CD14-positive monocyte (primary cell): ENCODE data around the gene ENTPD2. TPM values are rescaled to one million over a fixed set of nuclear protein-coding genes. Genes with fewer than 3 reads are reported as not detected.

ENCODE experiments used
- DNase-seq, 3 donors: peaks; one replicate each; pipeline ENCODE4 v3.0.0-alpha.2; 2011 to 2022
- H2AFZ ChIP-seq: 2 replicates; pipeline ENCODE4 v1.6.0; 2012; ENCODE audit warnings: mild to moderate bottlenecking, low read depth, low read length, inconsistent platforms; ENCODE audit not compliant: insufficient read depth, poor library complexity, severe bottlenecking
- H3K27ac ChIP-seq, 2 donors: 1 replicate in 1 of 2; 2 replicates in 1 of 2; pipeline ENCODE4 v1.5.1; 2012 to 2013; ENCODE audit warnings: low read length in 2 of 2, control low read depth in 1 of 2, inconsistent platforms in 1 of 2, low read depth in 1 of 2, mild to moderate bottlenecking in 1 of 2
- H3K27me3 ChIP-seq, 2 donors: one replicate each; pipeline versions ENCODE4 v1.6.0 to v1.6.1; 2011 to 2013; ENCODE audit warnings: low read length in 2 of 2; ENCODE audit not compliant: control insufficient read depth in 2 of 2, insufficient read depth in 2 of 2
- H3K36me3 ChIP-seq, 2 donors: replicated peaks in 1 of 2; 1 replicate in 1 of 2; 2 replicates in 1 of 2; pipeline versions ENCODE4 v1.5.1 to v1.6.1; 2012 to 2013; ENCODE audit warnings: low read length in 2 of 2, control low read depth in 1 of 2, inconsistent platforms in 1 of 2, mild to moderate bottlenecking in 1 of 2; ENCODE audit not compliant: insufficient read depth in 2 of 2, control insufficient read depth in 1 of 2
- H3K4me1 ChIP-seq, 2 donors: 1 replicate in 1 of 2; 2 replicates in 1 of 2; pipeline versions ENCODE4 v1.5.1 to v1.6.1; 2012 to 2013; ENCODE audit warnings: low read length in 2 of 2, control low read depth in 1 of 2, inconsistent platforms in 1 of 2, mild to moderate bottlenecking in 1 of 2, moderate library complexity in 1 of 2; ENCODE audit not compliant: insufficient read depth in 2 of 2, control insufficient read depth in 1 of 2
- H3K4me2 ChIP-seq: replicated peaks from 2 replicates; pipeline ENCODE3; 2012; ENCODE audit warnings: low read length, moderate library complexity, mild to moderate bottlenecking; ENCODE audit not compliant: poor library complexity, severe bottlenecking; ENCODE audit errors: extremely low read depth
- H3K4me3 ChIP-seq, 3 experiments: fragments of 200-600 bp in 1 of 3; sonication (generic) in 1 of 3; replicated peaks in 1 of 3; 1 replicate in 2 of 3; 2 replicates in 1 of 3; pipeline ENCODE4 v1.5.1; 2011 to 2013; ENCODE audit warnings: low read length in 3 of 3, mild to moderate bottlenecking in 3 of 3, control low read depth in 2 of 3, low read depth in 2 of 3, inconsistent platforms in 1 of 3, moderate library complexity in 1 of 3
- H3K79me2 ChIP-seq: 2 replicates; pipeline ENCODE4 v1.6.0; 2012; ENCODE audit warnings: mild to moderate bottlenecking, control low read depth, inconsistent platforms, low read length, moderate library complexity; ENCODE audit not compliant: insufficient read depth
- H3K9ac ChIP-seq: 2 replicates; pipeline ENCODE4 v1.6.0; 2017; ENCODE audit warnings: low read length, mild to moderate bottlenecking; ENCODE audit not compliant: insufficient read depth, poor library complexity, severe bottlenecking
- H3K9me3 ChIP-seq, 2 donors: replicated peaks in 1 of 2; 1 replicate in 1 of 2; 2 replicates in 1 of 2; pipeline versions ENCODE4 v1.5.1 to v1.6.1; 2012 to 2013; ENCODE audit warnings: low read length in 2 of 2, control low read depth in 1 of 2; ENCODE audit not compliant: control insufficient read depth in 1 of 2, insufficient read depth in 1 of 2
- H4K20me1 ChIP-seq: 2 replicates; pipeline ENCODE4 v1.6.0; 2012; ENCODE audit warnings: mild to moderate bottlenecking, low read length, control low read depth, moderate library complexity; ENCODE audit not compliant: insufficient read depth
- H3K27ac Mint-ChIP-seq, 7 donors: one replicate each; pipeline ENCODE4 v1.8.0; 2020; ENCODE audit warnings: mild to moderate bottlenecking in 7 of 7, mixed read lengths in 7 of 7, moderate library complexity in 6 of 7, inconsistent platforms in 2 of 7
- H3K27me3 Mint-ChIP-seq, 3 donors: one replicate each; pipeline ENCODE4 v1.8.0; 2021 to 2022; ENCODE audit warnings: low read depth in 3 of 3, mild to moderate bottlenecking in 3 of 3, mixed read lengths in 3 of 3, moderate library complexity in 3 of 3, inconsistent platforms in 1 of 3
- H3K36me3 Mint-ChIP-seq, 2 donors: one replicate each; pipeline ENCODE4 v1.8.0; 2020; ENCODE audit warnings: mixed read lengths in 2 of 2, inconsistent platforms in 1 of 2, mild to moderate bottlenecking in 1 of 2
- H3K4me1 Mint-ChIP-seq: one replicate; pipeline ENCODE4 v1.8.0; 2020; ENCODE audit warnings: mild to moderate bottlenecking, mixed read lengths
- H3K4me3 Mint-ChIP-seq, 2 donors: one replicate each; pipeline ENCODE4 v1.8.0; 2020; ENCODE audit warnings: mild to moderate bottlenecking in 2 of 2, mixed read lengths in 2 of 2, moderate library complexity in 1 of 2
- H3K9me3 Mint-ChIP-seq, 7 donors: one replicate each; pipeline ENCODE4 v1.8.0; 2020 to 2022; ENCODE audit warnings: mixed read lengths in 7 of 7, mild to moderate bottlenecking in 6 of 7, moderate library complexity in 6 of 7, inconsistent platforms in 2 of 7
- CTCF ChIP-seq: fragments of 200-600 bp; IDR thresholded peaks from one replicate; pipeline ENCODE4 v1.8.0; 2022; ENCODE audit warnings: antibody characterized with exemption, mild to moderate bottlenecking
- WGBS: methylation state at CpG from one replicate; pipeline ENCODE4 v1.1.5; 2013; ENCODE audit warnings: missing lambda C conversion rate; ENCODE audit not compliant: insufficient coverage; 5-methylcytosine and 5-hydroxymethylcytosine counted together
- intact Hi-C, 2 donors: fragments of 100-400 bp; cut with micrococcal nuclease; formaldehyde crosslinking; loops; one replicate each; pipeline versions ENCODE4 v1.15.0 to v1.15.1; 2023
- polyA plus RNA-seq, 3 donors: library from polyadenylated mRNA; depleted of rRNA in 1 of 3; unstranded in 2 of 3; stranded (reverse) in 1 of 3; fragments of 300-500 nt in 2 of 3; fragments of >200 nt in 1 of 3; fragmentation: Illumina TruSeq in 2 of 3; gene quantifications; 1 replicate in 2 of 3; 2 replicates in 1 of 3; pipeline ENCODE4 v1.2.3, GENCODE V29; 2012 to 2021

Gene ENTPD2
- polyA plus RNA-seq, 3 donors: not detected

GRCh38 chr9:137009938-137010732 lies 43.7 kb downstream of the ENTPD2 start:
- 97% methylated on average over 44 of the region's 49 CpGs for WGBS
- Histone ChIP-seq H3K27me3 (no peaks in the 10 kb centered on the region), H3K4me2 (no peak overlapping the region), H3K79me2 (no peaks in the 10 kb centered on the region), H3K36me3 (no peaks in the 10 kb centered on the region), H3K27ac (no peak overlapping the region), H3K9me3 (peaks cover 0 to 3% of the 10 kb centered on the region in 2 donors), H3K9ac (no peak overlapping the region), H4K20me1 (no peaks in the 10 kb centered on the region), H3K4me3 (no peak overlapping the region), H3K4me1 (no peaks in the 10 kb centered on the region), H2AFZ (no peak overlapping the region)
- Mint-ChIP-seq H3K9me3 (peaks cover 0 to 11% (median 1%) of the 10 kb centered on the region in 7 donors), H3K27me3 (peaks cover 3 to 5% (median 5%) of the 10 kb centered on the region in 3 donors), H3K36me3 (peaks cover 4 to 21% of the 10 kb centered on the region in 2 donors), H3K27ac (no peak overlapping the region), H3K4me1 (peaks cover 3% of the 10 kb centered on the region), H3K4me3 (no peak overlapping the region)
- no peak for DNase-seq
- intact Hi-C loops: no loop called here
- TF ChIP-seq CTCF: no peak

GRCh38 chr9:137009217-137009616 lies 44.6 kb downstream of the ENTPD2 start:
- Mint-ChIP-seq H3K9me3 (peaks cover 4 to 16% (median 7%) of the 10 kb centered on the region in 7 donors), H3K4me3 (no peak overlapping the region), H3K27ac (no peak overlapping the region), H3K36me3 (peaks cover 4 to 17% of the 10 kb centered on the region in 2 donors), H3K4me1 (peaks cover 3% of the 10 kb centered on the region), H3K27me3 (peaks cover 5 to 8% (median 6%) of the 10 kb centered on the region in 3 donors)
- intact Hi-C loops: no loop called here
- H3K36me3 ChIP-seq: no peaks in the 10 kb centered on the region
- WGBS: 100% methylated on average over 6 of the region's 18 CpGs
- no peaks in the 10 kb centered on the region for H4K20me1 ChIP-seq
- no peak overlapping the region for H2AFZ ChIP-seq
- no peak for DNase-seq
- no peak overlapping the region for H3K4me2 ChIP-seq
- no peaks in the 10 kb centered on the region for H3K27me3 ChIP-seq
- H3K9me3 ChIP-seq: peaks cover 0 to 10% of the 10 kb centered on the region in 2 donors
- H3K9ac ChIP-seq: no peak overlapping the region
- H3K4me1 ChIP-seq: no peaks in the 10 kb centered on the region
- no peaks in the 10 kb centered on the region for H3K79me2 ChIP-seq
- H3K27ac ChIP-seq: no peak overlapping the region
- H3K4me3 ChIP-seq: no peak overlapping the region
- no peak for TF ChIP-seq CTCF
